ENCODE measurements around the gene ZMIZ1. TPM values are rescaled to one million over a fixed set of nuclear protein-coding genes. Genes with fewer than 3 reads are reported as not detected.

The ZMIZ1 gene
- total RNA-seq, 2 experiments from 2014 or later = 14.6 to 15.5 TPM

GRCh38 chr10:79344502-79345195 lies 275.9 kb downstream of the ZMIZ1 start:
- Histone ChIP-seq H3K4me1 (ENCODE audit: insufficient read depth, low read length) (peaks cover 42% of the 10 kb centered on the region), H3K9me3 (ENCODE audit: control insufficient read depth in 1 of 2, insufficient read depth in 1 of 2, low read length in 2 of 2) (no peaks in the 10 kb centered on the region), H3K4me3 (ENCODE audit: low read length) (no peak overlapping the region), H3K27me3 (ENCODE audit: control insufficient read depth in 1 of 2, insufficient read depth in 2 of 2, low read length in 2 of 2) (no peaks in the 10 kb centered on the region), H3K27ac (ENCODE audit: low read depth in 1 of 2, low read length in 2 of 2) (no peak overlapping the region), H3K36me3 (ENCODE audit: insufficient read depth, low read length) (peaks cover 9% of the 10 kb centered on the region)
- ATAC-seq (ENCODE audit: poor library complexity) (no peak), DNase-seq (peak in 1 of 14 experiments; percentile 2)
- Mint-ChIP-seq H3K27me3 (no peaks in the 10 kb centered on the region), H3K27ac (no peak overlapping the region), H3K36me3 (ENCODE audit: low read depth) (peaks cover 13% of the 10 kb centered on the region), H3K4me1 (ENCODE audit: low read depth) (peaks cover 22% of the 10 kb centered on the region), H3K4me3 (no peak overlapping the region), H3K9me3 (no peaks in the 10 kb centered on the region)
- POLR2A ChIA-PET = interaction anchor here (0.9 to 5.6 kb wide), 4 partner anchors 13 to 58 kb away, joined by 3 to 46 read pairs (median 4); no protein-coding TSS in a partner anchor
- no peak for TF ChIP-seq CTCF (IDR thresholded peaks at IDR 0.05)
- intact Hi-C loops (cut with DNase I, micrococcal nuclease) = loop anchor here in 1 of 2 experiments (2.0 to 10.0 kb wide), 5 partner anchors 20 to 1307 kb away; no protein-coding TSS in a partner anchor
- CTCF ChIA-PET = interaction anchor here (0.8 kb wide), 1 partner anchor 30 kb away, joined by 4 read pairs; no protein-coding TSS in a partner anchor

- no peak overlapping the region for H3K4me3 ChIP-seq (ENCODE audit: low read length)
- no peak overlapping the region for H3K4me3 Mint-ChIP-seq
- no peaks in the 10 kb centered on the region for H3K27me3 ChIP-seq (ENCODE audit: control insufficient read depth in 1 of 2, insufficient read depth in 2 of 2, low read length in 2 of 2)
- H3K4me1 Mint-ChIP-seq (ENCODE audit: low read depth) = peaks cover 27% of the 10 kb centered on the region
- no peaks in the 10 kb centered on the region for H3K9me3 Mint-ChIP-seq
- ChIA-PET CTCF (no interaction called here), POLR2A (interaction anchor here (0.8 to 5.6 kb wide), 4 partner anchors 22 to 842 kb away, joined by 3 to 46 read pairs (median 4); no protein-coding TSS in a partner anchor)
- H3K27ac Mint-ChIP-seq = no peak overlapping the region
- peaks cover 20% of the 10 kb centered on the region for H3K36me3 Mint-ChIP-seq (ENCODE audit: low read depth)
- no peak overlapping the region for H3K27ac ChIP-seq (ENCODE audit: low read depth in 1 of 2, low read length in 2 of 2)
- peaks cover 17% of the 10 kb centered on the region for H3K36me3 ChIP-seq (ENCODE audit: insufficient read depth, low read length)
- H3K4me1 ChIP-seq (ENCODE audit: insufficient read depth, low read length) = peaks cover 50% of the 10 kb centered on the region
- peak in 2 of 14 experiments; percentile 17 to 22 for DNase-seq
- no peaks in the 10 kb centered on the region for H3K27me3 Mint-ChIP-seq
- no peak for ATAC-seq (ENCODE audit: poor library complexity)
- intact Hi-C loops (cut with DNase I, micrococcal nuclease) = loop anchor here in 1 of 2 experiments (2.0 to 10.0 kb wide), 5 partner anchors 21 to 1308 kb away; no protein-coding TSS in a partner anchor
- no peaks in the 10 kb centered on the region for H3K9me3 ChIP-seq (ENCODE audit: control insufficient read depth in 1 of 2, insufficient read depth in 1 of 2, low read length in 2 of 2)
- TF ChIP-seq CTCF (IDR thresholded peaks at IDR 0.05) = no peak
Observed at GRCh38 chr10:79345241-79346011, 276.7 kb downstream of the ZMIZ1 start.

GRCh38 chr10:79346012-79346340 lies 277.2 kb downstream of the ZMIZ1 start:
- no peak overlapping the region for H3K27ac ChIP-seq (ENCODE audit: low read depth in 1 of 2, low read length in 2 of 2)
- no peak overlapping the region for H3K4me3 ChIP-seq (ENCODE audit: low read length)
- DNase-seq (no peak), ATAC-seq (ENCODE audit: poor library complexity) (no peak)
- TF ChIP-seq CTCF (IDR thresholded peaks at IDR 0.05) = no peak
- H3K4me1 Mint-ChIP-seq (ENCODE audit: low read depth) = peaks cover 27% of the 10 kb centered on the region
- H3K27me3 Mint-ChIP-seq = no peaks in the 10 kb centered on the region
- H3K4me1 ChIP-seq (ENCODE audit: insufficient read depth, low read length) = peaks cover 55% of the 10 kb centered on the region
- ChIA-PET POLR2A (interaction anchor here (0.8 to 5.6 kb wide), 4 partner anchors 23 to 842 kb away, joined by 3 to 46 read pairs (median 4); no protein-coding TSS in a partner anchor), CTCF (no interaction called here)
- H3K36me3 ChIP-seq (ENCODE audit: insufficient read depth, low read length) = peaks cover 23% of the 10 kb centered on the region
- peak overlapping the region; percentile 67 for H3K4me3 Mint-ChIP-seq
- no peaks in the 10 kb centered on the region for H3K9me3 Mint-ChIP-seq
- no peak overlapping the region for H3K27ac Mint-ChIP-seq
- H3K9me3 ChIP-seq (ENCODE audit: control insufficient read depth in 1 of 2, insufficient read depth in 1 of 2, low read length in 2 of 2) = no peaks in the 10 kb centered on the region
- intact Hi-C loops (cut with DNase I, micrococcal nuclease) = loop anchor here in 1 of 2 experiments (5.0 to 10.0 kb wide), 4 partner anchors 54 to 1309 kb away; no protein-coding TSS in a partner anchor
- H3K36me3 Mint-ChIP-seq (ENCODE audit: low read depth) = peaks cover 26% of the 10 kb centered on the region
- no peaks in the 10 kb centered on the region for H3K27me3 ChIP-seq (ENCODE audit: control insufficient read depth in 1 of 2, insufficient read depth in 2 of 2, low read length in 2 of 2)

Data from CD4-positive, alpha-beta T cell (primary cell).